K562 (cell line): ENCODE data around the gene COX7A1. TPM values are rescaled to one million over a fixed set of nuclear protein-coding genes. Genes with fewer than 3 reads are reported as not detected.

Source experiments
- ATAC-seq: fragments of 200-7000 bp; cut with Tn5 transposase; 3 replicates; pipeline ENCODE4 v1.9.1; 2020; ENCODE audit warnings: moderate library complexity
- BruUV-seq: library from RNA; stranded (reverse); fragments of 400-500 nt; replicated peaks from 2 replicates; lab custom pipeline; 2021; lab: Mats Ljungman, UMichigan
- CTCF ChIA-PET: fragments of 300-600 bp; formaldehyde crosslinking; extraction: SDS; loops from one replicate; lab custom pipeline; 2021; ENCODE audit warnings: low intra/inter-chr PET ratio; lab: Yijun Ruan, JAX
- POLR2A ChIA-PET: fragments of 300-600, 350-650 bp; sonication (Branson Sonifier 250); formaldehyde crosslinking; extraction: SDS; loops from one replicate; lab custom pipeline; 2021; ENCODE audit warnings: antibody characterized with exemption, inconsistent platforms; lab: Yijun Ruan, JAX
- DNase-seq, 4 experiments: peaks; one replicate each; pipeline versions ENCODE4 v3.0.0 to v3.0.0-alpha.2; 2011 to 2018; ENCODE audit warnings: low spot score in 3 of 4, mixed read lengths in 3 of 4; ENCODE audit errors: extremely low read depth in 1 of 4
- FAIRE-seq: peaks from 2 replicates; lab custom pipeline; 2011; peaks lifted over from hg19 to GRCh38; lab: Jason Lieb, UNC
- H2AFZ ChIP-seq: 2 replicates; pipeline ENCODE4 v1.6.0; 2011; ENCODE audit warnings: low read depth, low read length, control low read depth, inconsistent platforms
- H3K27ac ChIP-seq: fragments of 200-600 bp; 3 replicates; pipeline ENCODE4 v1.8.0; 2011; ENCODE audit warnings: low read depth, mild to moderate bottlenecking, control low read depth, inconsistent platforms, low read length, moderate library complexity, mixed read lengths; ENCODE audit errors: extremely low read depth
- H3K27me3 ChIP-seq, 2 experiments: fragments of 300-600 bp in 1 of 2; 2 replicates in 1 of 2; 3 replicates in 1 of 2; pipeline versions ENCODE4 v1.6.0 to v1.8.0; 2011; ENCODE audit warnings: inconsistent platforms in 2 of 2, low read length in 2 of 2, mild to moderate bottlenecking in 1 of 2, mixed read lengths in 1 of 2, moderate library complexity in 1 of 2; ENCODE audit not compliant: control insufficient read depth in 2 of 2, insufficient read depth in 2 of 2
- H3K36me3 ChIP-seq: fragments of 300-600 bp; 3 replicates; pipeline ENCODE4 v1.8.0; 2011; ENCODE audit warnings: mild to moderate bottlenecking, low read length, inconsistent platforms; ENCODE audit not compliant: control insufficient read depth, insufficient read depth
- H3K4me1 ChIP-seq, 2 experiments: fragments of 200-600 bp in 1 of 2; replicated peaks in 1 of 2; 2 replicates in 1 of 2; 3 replicates in 1 of 2; pipeline versions ENCODE4 v1.5.1 to v1.8.0; 2011; ENCODE audit warnings: inconsistent platforms in 2 of 2, low read length in 2 of 2, mild to moderate bottlenecking in 1 of 2, mixed read lengths in 1 of 2, moderate library complexity in 1 of 2; ENCODE audit not compliant: control insufficient read depth in 2 of 2, insufficient read depth in 2 of 2
- H3K4me2 ChIP-seq: 2 replicates; pipeline ENCODE4 v1.6.1; 2011; ENCODE audit warnings: low read length, control low read depth, inconsistent platforms, mixed read lengths; ENCODE audit not compliant: insufficient read depth
- H3K4me3 ChIP-seq: fragments of 200-600 bp; sonication (generic), shearing (Covaris generic); 2 replicates; pipeline ENCODE4 v1.5.1; 2016; ENCODE audit warnings: control low read depth, inconsistent platforms
- H3K79me2 ChIP-seq: fragments of 200-600 bp; 3 replicates; pipeline ENCODE4 v1.8.0; 2011; ENCODE audit warnings: low read length, inconsistent platforms; ENCODE audit not compliant: control insufficient read depth, insufficient read depth
- H3K9ac ChIP-seq, 2 experiments: 2 replicates each; pipeline versions ENCODE4 v1.6.0 to v1.6.1; 2011; ENCODE audit warnings: low read depth in 2 of 2, low read length in 2 of 2, control low read depth in 1 of 2, inconsistent platforms in 1 of 2, mild to moderate bottlenecking in 1 of 2, mixed read lengths in 1 of 2; ENCODE audit not compliant: insufficient read depth in 1 of 2
- H3K9me1 ChIP-seq: one replicate; pipeline ENCODE4 v1.6.0; 2011; ENCODE audit warnings: inconsistent platforms, mild to moderate bottlenecking, low read length, moderate library complexity; ENCODE audit not compliant: control insufficient read depth, insufficient read depth
- H3K9me3 ChIP-seq: replicated peaks from 2 replicates; pipeline ENCODE4 v1.5.1; 2011; ENCODE audit warnings: low read depth, low read length, inconsistent platforms; ENCODE audit not compliant: control insufficient read depth, insufficient read depth
- H4K20me1 ChIP-seq: replicated peaks from 2 replicates; pipeline ENCODE4 v1.6.1; 2011; ENCODE audit warnings: low read length, inconsistent platforms, mixed read lengths; ENCODE audit not compliant: control insufficient read depth, insufficient read depth
- ARID4B ChIP-seq: sonication (generic); formaldehyde crosslinking; IDR thresholded peaks from 2 replicates; pipeline ENCODE4 v1.8.0; 2022; ENCODE audit warnings: mild to moderate bottlenecking, missing genetic modification reagents
- ATF6 ChIP-seq: sonication (generic); formaldehyde crosslinking; IDR thresholded peaks from 2 replicates; pipeline ENCODE4 v1.4.0; 2020; ENCODE audit warnings: mild to moderate bottlenecking, missing genetic modification reagents
- C11orf30 ChIP-seq: fragments of 450-650 bp; IDR thresholded peaks from 2 replicates; pipeline ENCODE4 v1.6.1; 2016; ENCODE audit warnings: low read depth, mild to moderate bottlenecking
- CEBPG ChIP-seq, 3 experiments: fragments of 200-800 bp in 1 of 3; sonication (Bioruptor generic) in 1 of 3; sonication (generic) in 1 of 3; formaldehyde crosslinking in 1 of 3; IDR thresholded peaks in 2 of 3; conservative IDR thresholded peaks in 1 of 3; 2 replicates each; pipeline versions ENCODE4 v1.6.1 to v1.8.0; 2016 to 2022; ENCODE audit warnings: missing compliant biosample characterization in 2 of 3, missing genetic modification characterization in 2 of 3, mild to moderate bottlenecking in 1 of 3, missing genetic modification reagents in 1 of 3
- CHCHD3 ChIP-seq: fragments of 250-450 bp; sonication (Bioruptor Pico); IDR thresholded peaks from 2 replicates; pipeline ENCODE4 v2.1.2; 2022; ENCODE audit warnings: mild to moderate bottlenecking
- ELF1 ChIP-seq: fragments of 200-800 bp; sonication (Bioruptor generic); IDR thresholded peaks from 2 replicates; pipeline ENCODE4 v1.6.1; 2016; ENCODE audit warnings: missing genetic modification characterization, missing compliant biosample characterization
- FOXA3 ChIP-seq, 2 experiments: fragments of 450-650 bp in 1 of 2; sonication (generic) in 1 of 2; formaldehyde crosslinking; IDR thresholded peaks in 1 of 2; conservative IDR thresholded peaks in 1 of 2; 2 replicates each; pipeline versions ENCODE4 v1.4.0 to v1.8.0; 2020 to 2022; ENCODE audit warnings: mild to moderate bottlenecking in 2 of 2, missing genetic modification reagents in 1 of 2
- HIVEP1 ChIP-seq: fragments of 250-450 bp; sonication (Bioruptor Pico); IDR thresholded peaks from 2 replicates; pipeline ENCODE4 v1.4.0; 2020; ENCODE audit warnings: mild to moderate bottlenecking
- HMG20A ChIP-seq: fragments of 450-650 bp; formaldehyde crosslinking; conservative IDR thresholded peaks from 2 replicates; pipeline ENCODE4 v1.4.0; 2020; ENCODE audit warnings: mild to moderate bottlenecking, mixed read lengths
- HNRNPK ChIP-seq: fragments of 200-400 bp; formaldehyde crosslinking; IDR thresholded peaks from one replicate; pipeline ENCODE4 v1.6.1; 2018; ENCODE audit warnings: mild to moderate bottlenecking, low read depth, low read length; ENCODE audit not compliant: poor library complexity, severe bottlenecking
- LEF1 ChIP-seq: fragments of 450-650 bp; IDR thresholded peaks from 2 replicates; pipeline ENCODE4 v1.6.1; 2016; ENCODE audit warnings: mild to moderate bottlenecking
- MCM3 ChIP-seq: fragments of 450-650 bp; IDR thresholded peaks from 2 replicates; pipeline ENCODE4 v1.6.1; 2016
- NR3C1 ChIP-seq: sonication (generic); formaldehyde crosslinking; IDR thresholded peaks from 2 replicates; pipeline ENCODE4 v1.8.1; 2022; ENCODE audit warnings: missing genetic modification reagents
- SP1 ChIP-seq: sonication (generic); formaldehyde crosslinking; IDR thresholded peaks from 2 replicates; pipeline ENCODE4 v1.8.1; 2022; ENCODE audit warnings: mild to moderate bottlenecking, missing genetic modification reagents
- TAF1 ChIP-seq: IDR thresholded peaks from 2 replicates; pipeline ENCODE4 v1.6.1; 2011; ENCODE audit warnings: mild to moderate bottlenecking, low read length, moderate library complexity; ENCODE audit not compliant: insufficient read depth, control insufficient read depth, severe bottlenecking; ENCODE audit errors: extremely low read depth
- TCF7L2 ChIP-seq: fragments of 150-350 bp; IDR thresholded peaks from 2 replicates; pipeline ENCODE4 v1.6.1; 2016; ENCODE audit warnings: low read depth, mild to moderate bottlenecking, low read length, moderate library complexity
- ZFP1 ChIP-seq: fragments of 450-650 bp; formaldehyde crosslinking; IDR thresholded peaks from 2 replicates; pipeline ENCODE4 v1.4.0; 2020; ENCODE audit warnings: mild to moderate bottlenecking, mixed read lengths
- ZNF174 ChIP-seq: fragments of 250-450 bp; sonication (Bioruptor Pico); IDR thresholded peaks from 2 replicates; pipeline ENCODE4 v1.4.0; 2020; ENCODE audit warnings: mild to moderate bottlenecking
- WGBS: fragments of 100-300 bp; shearing (Covaris generic); methylation state at CpG from one replicate; pipeline ENCODE4 v1.1.6; 2016; ENCODE audit warnings: low coverage, mixed read lengths; ENCODE audit not compliant: insufficient coverage; ENCODE audit errors: missing lambda C conversion rate; 5-methylcytosine and 5-hydroxymethylcytosine counted together
- in situ Hi-C: fragments of 300-500 bp; cut with MboI; formaldehyde crosslinking; loops from 4 replicates; pipeline ENCODE4 v1.15.0; 2018; ENCODE audit warnings: inconsistent platforms, mixed read lengths
- intact Hi-C: fragments of 100-400 bp; cut with micrococcal nuclease; formaldehyde crosslinking; loops from 2 replicates; pipeline ENCODE4 v1.14.2; 2022
- polyA plus RNA-seq, 8 experiments: library from polyadenylated mRNA; depleted of rRNA in 4 of 8; stranded (reverse) in 5 of 8; unstranded in 3 of 8; fragments of >200 nt; fragmentation: Nextera tagmentation in 2 of 8; fragmentation: Illumina TruSeq in 1 of 8; extraction: Ambion mirVana in 2 of 8; extraction: Trizol in 1 of 8; gene quantifications; 2 replicates each; pipeline versions ENCODE4 v1.2.1 to v1.2.3, GENCODE V29; 2011 to 2014; ENCODE audit warnings: inconsistent platforms in 1 of 8, missing spikeins in 1 of 8
- total RNA-seq, 7 experiments: library from RNA; depleted of rRNA in 6 of 7; stranded (reverse); fragments of >200 nt in 6 of 7; fragmentation: Illumina TruSeq in 2 of 7; extraction: Trizol in 2 of 7; gene quantifications; 2 replicates each; pipeline versions ENCODE4 v1.2.1 to v1.2.3, GENCODE V29; 2011 to 2021; ENCODE audit warnings: low replicate concordance in 1 of 7

COX7A1 gene
- total and polyA plus RNA-seq, 9 of the 15 experiments (the other 6 are each of a cell fraction or from before 2014, with no cell fraction given): 0.08 TPM; not detected in 8

GRCh38 chr19:36112678-36113077, 39.6 kb downstream of the COX7A1 start:
- WGBS: 97% methylated on average over 10 of the region's 10 CpGs
- Histone ChIP-seq H2AFZ (no peak overlapping the region), H3K9ac (no peak overlapping the region), H3K4me3 (no peak overlapping the region), H3K4me2 (no peak overlapping the region), H3K27ac (no peak overlapping the region), H3K79me2 (peaks cover 14% of the 10 kb centered on the region), H3K9me3 (no peaks in the 10 kb centered on the region), H3K27me3 (no peaks in the 10 kb centered on the region), H3K9me1 (no peaks in the 10 kb centered on the region), H4K20me1 (no peaks in the 10 kb centered on the region; the same call in 1 of the 2 replicates), H3K4me1 (peaks cover 5 to 38% of the 10 kb centered on the region in 2 experiments; a peak in 3 of 5 replicates), H3K36me3 (peaks cover 24% of the 10 kb centered on the region; the same call in 2 of the 3 replicates)
- POLR2A ChIA-PET: no interaction called here
- DNase-seq (no peak), FAIRE-seq (no peak), ATAC-seq (no peak)
- CTCF ChIA-PET: interaction anchor here (0.6 kb wide), 1 partner anchor 52 kb away, joined by 3 read pairs; no protein-coding TSS in a partner anchor
- intact Hi-C loops (loop anchor here (5.0 to 10.0 kb wide), 2 partner anchors 50 to 118 kb away; partner anchors contain the start of gene SDHAF1), in situ Hi-C loops (no loop called here)
- TF ChIP-seq HNRNPK: no peak
- TF ChIP-seq CHCHD3 (CRISPR knock-in tag): no peak
- no peak for TF ChIP-seq NR3C1 (CRISPR knock-in tag)
- TF ChIP-seq FOXA3 (CRISPR knock-in tag; conservative IDR thresholded peaks at IDR 0.05 in 1 of 2, IDR thresholded peaks at IDR 0.05 in 1 of 2): no peak
- TF ChIP-seq CEBPG (CRISPR knock-in tag; IDR thresholded peaks at IDR 0.05): no peak
- no peak for TF ChIP-seq CEBPG (tag; conservative IDR thresholded peaks at IDR 0.05 in 1 of 2, IDR thresholded peaks at IDR 0.05 in 1 of 2)
- no peak for TF ChIP-seq TCF7L2
- TF ChIP-seq HIVEP1 (CRISPR knock-in tag): no peak
- TF ChIP-seq SP1: no peak
- no peak for TF ChIP-seq TAF1
- no peak for TF ChIP-seq LEF1
- TF ChIP-seq MCM3: no peak
- TF ChIP-seq ELF1 (tag): no peak
- no peak for TF ChIP-seq C11orf30
- TF ChIP-seq HMG20A (CRISPR knock-in tag): no peak
- TF ChIP-seq ZNF174 (CRISPR knock-in tag): no peak
- TF ChIP-seq ARID4B (CRISPR knock-in tag): no peak
- TF ChIP-seq ZFP1 (CRISPR knock-in tag): no peak
- no peak for TF ChIP-seq ATF6 (CRISPR knock-in tag)
- no TSS peak for BruUV-seq
